H9 (cell line): ENCODE results near the gene SYT7. TPM values are rescaled to one million over a fixed set of nuclear protein-coding genes. Genes with fewer than 3 reads are reported as not detected.
A peak's percentile ranks its signal among the peaks of the same experiment; 100 is the strongest.

Experiments used
- DNase-seq: peaks from one replicate; pipeline ENCODE4 v3.0.0-alpha.2; 2017
- H2AFZ ChIP-seq: one replicate; pipeline ENCODE4 v1.6.1; 2013; ENCODE audit warnings: mild to moderate bottlenecking, low read length, control low read depth, moderate library complexity
- H2AK5ac ChIP-seq: 2 replicates; pipeline ENCODE4 v1.6.1; 2013; ENCODE audit warnings: low read length, control low read depth, mixed read lengths; ENCODE audit not compliant: insufficient read length
- H2BK120ac ChIP-seq: one replicate; pipeline ENCODE4 v1.6.1; 2013; ENCODE audit warnings: low read depth, mild to moderate bottlenecking, low read length, control low read depth, inconsistent platforms; ENCODE audit not compliant: poor library complexity, severe bottlenecking
- H2BK12ac ChIP-seq: 2 replicates; pipeline ENCODE4 v1.6.1; 2013; ENCODE audit warnings: low read length, control low read depth, mixed read lengths, low read depth; ENCODE audit not compliant: insufficient read length
- H2BK15ac ChIP-seq: 2 replicates; pipeline ENCODE4 v1.6.1; 2013; ENCODE audit warnings: low read depth, low read length, control low read depth
- H2BK20ac ChIP-seq: one replicate; pipeline ENCODE4 v1.6.1; 2013; ENCODE audit warnings: low read depth, mild to moderate bottlenecking, low read length, control low read depth, inconsistent platforms; ENCODE audit not compliant: poor library complexity, severe bottlenecking
- H2BK5ac ChIP-seq: 2 replicates; pipeline ENCODE4 v1.6.1; 2013; ENCODE audit warnings: low read length, control low read depth, mixed read lengths; ENCODE audit not compliant: insufficient read length
- H3K14ac ChIP-seq: 2 replicates; pipeline ENCODE4 v1.6.1; 2013; ENCODE audit warnings: low read length, control low read depth; ENCODE audit not compliant: insufficient read depth
- H3K18ac ChIP-seq: 2 replicates; pipeline ENCODE4 v1.6.1; 2013; ENCODE audit warnings: low read depth, mild to moderate bottlenecking, mixed read lengths, low read length, control low read depth; ENCODE audit not compliant: insufficient read length
- H3K23ac ChIP-seq: 2 replicates; pipeline ENCODE4 v1.6.1; 2013; ENCODE audit warnings: low read length, control low read depth, mixed read lengths, low read depth; ENCODE audit not compliant: insufficient read length
- H3K23me2 ChIP-seq: 2 replicates; pipeline ENCODE4 v1.6.1; 2013; ENCODE audit warnings: low read depth, mild to moderate bottlenecking, mixed read lengths, low read length, control low read depth; ENCODE audit not compliant: insufficient read length, poor library complexity, severe bottlenecking
- H3K27ac ChIP-seq: 2 replicates; pipeline ENCODE4 v1.5.1; 2013; ENCODE audit warnings: low read length, control low read depth, mixed read lengths, low read depth; ENCODE audit not compliant: insufficient read length
- H3K27me3 ChIP-seq: 2 replicates; pipeline ENCODE4 v1.6.1; 2013; ENCODE audit warnings: low read length, control low read depth, inconsistent platforms; ENCODE audit not compliant: insufficient read depth
- H3K4ac ChIP-seq: 2 replicates; pipeline ENCODE4 v1.6.1; 2013; ENCODE audit warnings: low read depth, mild to moderate bottlenecking, control low read depth, inconsistent platforms, low read length, moderate library complexity
- H3K4me1 ChIP-seq: 2 replicates; pipeline ENCODE4 v1.6.1; 2013; ENCODE audit warnings: low read length, control low read depth, inconsistent platforms; ENCODE audit not compliant: insufficient read depth
- H3K4me2 ChIP-seq: 2 replicates; pipeline ENCODE4 v1.6.1; 2013; ENCODE audit warnings: low read length, control low read depth, mixed read lengths; ENCODE audit not compliant: insufficient read length, insufficient read depth
- H3K56ac ChIP-seq: 2 replicates; pipeline ENCODE4 v1.6.1; 2013; ENCODE audit warnings: low read depth, mild to moderate bottlenecking, mixed read lengths, low read length, control low read depth; ENCODE audit not compliant: insufficient read length
- H3K79me1 ChIP-seq: 2 replicates; pipeline ENCODE4 v1.6.1; 2013; ENCODE audit warnings: low read depth, mild to moderate bottlenecking, moderate library complexity, low read length, control low read depth, inconsistent platforms; ENCODE audit not compliant: insufficient read depth, poor library complexity, severe bottlenecking
- H3K79me2 ChIP-seq: 2 replicates; pipeline ENCODE4 v1.6.1; 2013; ENCODE audit warnings: low read length, control low read depth, inconsistent platforms; ENCODE audit not compliant: insufficient read depth
- H3K9ac ChIP-seq: 2 replicates; pipeline ENCODE4 v1.6.1; 2013; ENCODE audit warnings: low read length, control low read depth, mixed read lengths; ENCODE audit not compliant: insufficient read length; ENCODE audit errors: extremely low read depth
- H3K9me3 ChIP-seq: one replicate; pipeline ENCODE4 v1.6.1; 2013; ENCODE audit warnings: low read depth, low read length, inconsistent platforms; ENCODE audit not compliant: control insufficient read depth
- H3T11ph ChIP-seq: one replicate; pipeline ENCODE4 v1.6.1; 2013; ENCODE audit warnings: mild to moderate bottlenecking, low read length, control low read depth, inconsistent platforms
- H4K20me1 ChIP-seq: one replicate; pipeline ENCODE4 v1.6.1; 2013; ENCODE audit not compliant: control insufficient read depth, insufficient read length, insufficient read depth
- H4K5ac ChIP-seq: 2 replicates; pipeline ENCODE4 v1.6.1; 2013; ENCODE audit warnings: low read depth, mild to moderate bottlenecking, mixed read lengths, low read length, control low read depth; ENCODE audit not compliant: insufficient read length
- H4K8ac ChIP-seq: replicated peaks from 2 replicates; pipeline ENCODE4 v1.6.1; 2013; ENCODE audit warnings: low read length, control low read depth, mixed read lengths, low read depth; ENCODE audit not compliant: insufficient read length
- H4K91ac ChIP-seq: 2 replicates; pipeline ENCODE4 v1.6.1; 2013; ENCODE audit warnings: low read depth, mild to moderate bottlenecking, moderate library complexity, mixed read lengths, low read length, control low read depth; ENCODE audit not compliant: insufficient read length
- H3K27ac Mint-ChIP-seq, 3 experiments: 2 replicates in 2 of 3; 3 replicates in 1 of 3; pipeline ENCODE4 v1.8.0; 2020 to 2021; ENCODE audit warnings: mixed read lengths in 3 of 3, mild to moderate bottlenecking in 1 of 3, moderate library complexity in 1 of 3
- H3K27me3 Mint-ChIP-seq: 2 replicates; pipeline ENCODE4 v1.8.0; 2021; ENCODE audit warnings: low read depth, mild to moderate bottlenecking, moderate library complexity, mixed read lengths
- H3K36me3 Mint-ChIP-seq, 3 experiments: 2 replicates in 2 of 3; 3 replicates in 1 of 3; pipeline ENCODE4 v1.8.0; 2020 to 2021; ENCODE audit warnings: low read depth in 3 of 3, mixed read lengths in 3 of 3; ENCODE audit not compliant: insufficient read depth in 1 of 3
- H3K4me1 Mint-ChIP-seq, 2 experiments: 2 replicates each; pipeline ENCODE4 v1.8.0; 2020; ENCODE audit warnings: mixed read lengths in 2 of 2
- H3K4me3 Mint-ChIP-seq, 2 experiments: 2 replicates in 1 of 2; 3 replicates in 1 of 2; pipeline ENCODE4 v1.8.0; 2020 to 2021; ENCODE audit warnings: mild to moderate bottlenecking in 2 of 2, mixed read lengths in 2 of 2, moderate library complexity in 1 of 2
- H3K9me3 Mint-ChIP-seq, 2 experiments: 2 replicates in 1 of 2; 3 replicates in 1 of 2; pipeline ENCODE4 v1.8.0; 2020; ENCODE audit warnings: mild to moderate bottlenecking in 2 of 2, mixed read lengths in 2 of 2, moderate library complexity in 1 of 2
- WGBS: extraction: QIAGEN DNeasy Blood & Tissue Kit; methylation state at CpG from one replicate; pipeline ENCODE4 v1.1.7; 2013; ENCODE audit warnings: missing lambda C conversion rate, low lambda C conversion rate, mixed read lengths; ENCODE audit not compliant: insufficient read length; ENCODE audit errors: extremely low coverage; 5-methylcytosine and 5-hydroxymethylcytosine counted together
- total RNA-seq: library from RNA; stranded (reverse); gene quantifications from 2 replicates; pipeline ENCODE4 v1.2.1, GENCODE V29; 2021
- TF ChIP-seq, protein P1 (sequence below): fragments of 200-600 bp; sonication (generic); conservative IDR thresholded peaks from 3 replicates; pipeline ENCODE4 v1.8.0; 2021; ENCODE audit warnings: antibody characterized with exemption, mild to moderate bottlenecking

SYT7 gene
- total RNA-seq, 1 experiment from 2014 or later, result 8.8 TPM

- no peaks in the 10 kb centered on the region for H3K9me3 Mint-ChIP-seq
Measured at GRCh38 chr11:61532134-61533038, 48.5 kb downstream of the SYT7 start.

More at GRCh38 chr11:61532134-61533038, 48.5 kb downstream of the SYT7 start:
- H3K14ac ChIP-seq, result no peak overlapping the region; the same call in 1 of the 2 replicates
- no peaks in the 10 kb centered on the region for H3K27me3 ChIP-seq
- TF ChIP-seq, protein P1, sequence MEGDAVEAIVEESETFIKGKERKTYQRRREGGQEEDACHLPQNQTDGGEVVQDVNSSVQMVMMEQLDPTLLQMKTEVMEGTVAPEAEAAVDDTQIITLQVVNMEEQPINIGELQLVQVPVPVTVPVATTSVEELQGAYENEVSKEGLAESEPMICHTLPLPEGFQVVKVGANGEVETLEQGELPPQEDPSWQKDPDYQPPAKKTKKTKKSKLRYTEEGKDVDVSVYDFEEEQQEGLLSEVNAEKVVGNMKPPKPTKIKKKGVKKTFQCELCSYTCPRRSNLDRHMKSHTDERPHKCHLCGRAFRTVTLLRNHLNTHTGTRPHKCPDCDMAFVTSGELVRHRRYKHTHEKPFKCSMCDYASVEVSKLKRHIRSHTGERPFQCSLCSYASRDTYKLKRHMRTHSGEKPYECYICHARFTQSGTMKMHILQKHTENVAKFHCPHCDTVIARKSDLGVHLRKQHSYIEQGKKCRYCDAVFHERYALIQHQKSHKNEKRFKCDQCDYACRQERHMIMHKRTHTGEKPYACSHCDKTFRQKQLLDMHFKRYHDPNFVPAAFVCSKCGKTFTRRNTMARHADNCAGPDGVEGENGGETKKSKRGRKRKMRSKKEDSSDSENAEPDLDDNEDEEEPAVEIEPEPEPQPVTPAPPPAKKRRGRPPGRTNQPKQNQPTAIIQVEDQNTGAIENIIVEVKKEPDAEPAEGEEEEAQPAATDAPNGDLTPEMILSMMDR, result peak; percentile 95
- peaks cover 0 to 4% (median 0%) of the 10 kb centered on the region in 3 experiments; a peak in 1 of 7 replicates for H3K36me3 Mint-ChIP-seq
- no peak overlapping the region for H4K8ac ChIP-seq
- H3T11ph ChIP-seq, result no peak overlapping the region
- no peak overlapping the region for H2BK5ac ChIP-seq
- H2BK20ac ChIP-seq, result no peak overlapping the region
- no peak overlapping the region for H3K18ac ChIP-seq
- no peak overlapping the region for H4K5ac ChIP-seq
- no peaks in the 10 kb centered on the region for H3K79me1 ChIP-seq
- no peaks in the 10 kb centered on the region; the same call in 1 of the 2 replicates for H3K4me1 ChIP-seq
- no peaks in the 10 kb centered on the region for H3K23me2 ChIP-seq
- H2AFZ ChIP-seq, result no peak overlapping the region
- H3K79me2 ChIP-seq, result no peaks in the 10 kb centered on the region
- H2BK12ac ChIP-seq, result no peak overlapping the region
- no peak overlapping the region for H4K91ac ChIP-seq
- H2BK15ac ChIP-seq, result no peak overlapping the region
- peaks cover 8% of the 10 kb centered on the region for H3K27me3 Mint-ChIP-seq
- DNase-seq, result peak; percentile 80
- no peak overlapping the region for H2AK5ac ChIP-seq
- no peak overlapping the region for H3K4ac ChIP-seq
- H3K4me2 ChIP-seq, result no peak overlapping the region
- no peaks in the 10 kb centered on the region for H4K20me1 ChIP-seq
- H3K9me3 ChIP-seq, result no peaks in the 10 kb centered on the region
- H3K56ac ChIP-seq, result no peak overlapping the region
- H3K27ac Mint-ChIP-seq, result no peak overlapping the region; a peak in 2 of 7 replicates
- H3K27ac ChIP-seq, result no peak overlapping the region
- WGBS, result no CpG with 5 or more reads among the region's 10 CpGs
- H3K23ac ChIP-seq, result no peak overlapping the region
- H2BK120ac ChIP-seq, result no peak overlapping the region
- no peak overlapping the region for H3K4me3 Mint-ChIP-seq
- peaks cover 7 to 19% of the 10 kb centered on the region in 2 experiments for H3K4me1 Mint-ChIP-seq
- H3K9ac ChIP-seq, result no peak overlapping the region
